DMS53 (cell line): ENCODE results near the gene LPO.
A peak's percentile ranks its signal among the peaks of the same experiment; 100 is the strongest.

Source experiments
- DNase-seq: peaks from one replicate; lab custom pipeline; 2025; lab: John Stamatoyannopoulos, UW

LPO gene

GRCh38 chr17:58229384-58229783 lies 9.0 kb upstream of the LPO start:
- DNase-seq, result no peak

- no peak for DNase-seq
These were observed 8.5 kb upstream of the LPO start for GRCh38 chr17:58229881-58230280.

- DNase-seq, result no peak
These were observed 6.7 kb upstream of the LPO start for GRCh38 chr17:58231641-58232040.

GRCh38 chr17:58232707-58233156 lies 5.7 kb upstream of the LPO start:
- no peak for DNase-seq

GRCh38 chr17:58233543-58233942 lies 4.8 kb upstream of the LPO start:
- DNase-seq, result no peak

- no peak for DNase-seq
These were observed 3.9 kb upstream of the LPO start for GRCh38 chr17:58234512-58234911.

- DNase-seq, result no peak
These were observed 2.6 kb upstream of the LPO start for GRCh38 chr17:58235821-58236220.

- no peak for DNase-seq
These were observed 2.0 kb upstream of the LPO start for GRCh38 chr17:58236394-58236793.

GRCh38 chr17:58239987-58240386 lies 1.6 kb downstream of the LPO start:
- DNase-seq, result no peak

GRCh38 chr17:58242171-58242784 lies 3.9 kb downstream of the LPO start:
- no peak for DNase-seq

- DNase-seq, result no peak
These were observed 6.6 kb downstream of the LPO start for GRCh38 chr17:58244963-58245362.

GRCh38 chr17:58245428-58246103 lies 7.2 kb downstream of the LPO start:
- DNase-seq, result no peak

GRCh38 chr17:58246104-58246740 lies 7.8 kb downstream of the LPO start:
- DNase-seq, result no peak

GRCh38 chr17:58246781-58247180 lies 8.4 kb downstream of the LPO start:
- DNase-seq, result no peak

- DNase-seq, result peak; percentile 18
These were observed 9.4 kb downstream of the LPO start for GRCh38 chr17:58247511-58248363.

GRCh38 chr17:58248955-58249269 lies 10.5 kb downstream of the LPO start:
- no peak for DNase-seq

GRCh38 chr17:58249270-58250133 lies 11.1 kb downstream of the LPO start:
- DNase-seq, result peak; percentile 78

- no peak for DNase-seq
These were observed 12.1 kb downstream of the LPO start for GRCh38 chr17:58250344-58251011.

GRCh38 chr17:58252141-58252540 lies 13.8 kb downstream of the LPO start:
- DNase-seq, result no peak

- no peak for DNase-seq
These were observed 14.7 kb downstream of the LPO start for GRCh38 chr17:58253082-58253481.

GRCh38 chr17:58254803-58255202 lies 16.4 kb downstream of the LPO start:
- peak; percentile 8 for DNase-seq
